Activated naive CD4-positive, alpha-beta T cell (primary cell): ENCODE results near the gene ENTPD2.

ENCODE experiments used
- DNase-seq, 4 experiments: peaks; one replicate each; lab custom pipeline; 2025; lab: John Stamatoyannopoulos, UW

The ENTPD2 gene

DNA sequence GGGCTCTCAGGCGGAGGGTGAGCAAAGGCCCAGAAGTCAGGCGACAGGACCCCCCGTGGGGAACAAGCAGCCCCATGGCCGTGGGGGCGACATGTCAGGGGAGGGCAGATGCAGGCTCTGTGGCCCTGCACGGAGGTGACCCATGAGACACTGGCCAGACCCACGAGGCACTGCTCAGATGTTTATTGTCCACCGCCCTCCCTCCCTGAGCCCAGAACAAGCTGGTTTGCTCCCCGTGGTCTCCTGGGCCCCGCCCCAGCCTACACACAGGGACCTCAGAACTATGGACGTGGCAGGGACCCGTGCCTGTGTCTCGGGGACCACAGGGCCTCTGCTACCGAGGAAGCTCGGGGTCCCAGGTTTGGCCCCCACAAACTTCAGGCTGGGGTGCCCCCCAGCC is 23.9 kb downstream of the ENTPD2 start:
- DNase-seq = no peak

DNA sequence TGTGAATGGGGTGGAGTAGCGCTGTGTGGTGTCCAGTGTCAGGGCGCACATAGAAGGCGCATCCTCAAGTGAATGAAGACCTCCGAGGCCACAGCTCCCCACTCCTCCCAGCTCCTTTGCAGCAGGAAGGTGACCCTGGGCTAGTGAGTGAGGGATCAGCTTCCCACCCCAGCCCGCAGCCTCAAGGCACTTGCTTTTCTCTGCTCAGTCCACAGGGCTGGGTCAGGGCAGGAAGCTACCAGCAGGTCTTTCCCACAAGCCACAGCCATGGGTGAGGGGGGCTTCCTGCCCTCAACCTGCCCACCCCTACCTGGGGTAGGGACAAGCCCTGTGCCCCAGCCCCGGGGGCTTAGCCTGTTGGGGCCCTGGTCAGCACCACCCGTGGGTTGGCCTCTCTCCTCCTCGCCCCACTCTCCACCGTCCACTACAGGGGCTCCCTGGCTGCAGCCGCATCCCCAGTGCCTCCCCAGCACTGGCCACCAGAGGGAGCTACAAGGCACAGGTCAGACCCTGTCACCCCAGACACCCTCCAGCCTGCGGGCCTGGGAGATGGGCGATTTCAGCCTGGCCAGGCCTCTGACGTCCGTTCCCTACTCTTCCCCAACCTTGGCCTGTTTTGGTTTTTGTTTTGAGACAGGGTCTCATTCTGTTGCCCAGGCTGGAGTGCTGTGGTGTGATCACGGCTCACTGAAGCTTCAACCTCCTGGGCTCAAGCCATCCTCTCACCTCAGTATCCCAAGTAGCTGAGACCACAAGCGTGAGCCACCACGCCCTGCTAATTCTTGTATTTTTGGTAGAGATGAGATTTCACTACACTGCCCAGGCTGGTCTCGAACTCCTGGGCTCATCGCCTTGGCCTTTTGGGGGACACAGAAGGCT is 24.6 kb downstream of the ENTPD2 start:
- peak; percentile 42 to 63 (median 51) for DNase-seq

DNA sequence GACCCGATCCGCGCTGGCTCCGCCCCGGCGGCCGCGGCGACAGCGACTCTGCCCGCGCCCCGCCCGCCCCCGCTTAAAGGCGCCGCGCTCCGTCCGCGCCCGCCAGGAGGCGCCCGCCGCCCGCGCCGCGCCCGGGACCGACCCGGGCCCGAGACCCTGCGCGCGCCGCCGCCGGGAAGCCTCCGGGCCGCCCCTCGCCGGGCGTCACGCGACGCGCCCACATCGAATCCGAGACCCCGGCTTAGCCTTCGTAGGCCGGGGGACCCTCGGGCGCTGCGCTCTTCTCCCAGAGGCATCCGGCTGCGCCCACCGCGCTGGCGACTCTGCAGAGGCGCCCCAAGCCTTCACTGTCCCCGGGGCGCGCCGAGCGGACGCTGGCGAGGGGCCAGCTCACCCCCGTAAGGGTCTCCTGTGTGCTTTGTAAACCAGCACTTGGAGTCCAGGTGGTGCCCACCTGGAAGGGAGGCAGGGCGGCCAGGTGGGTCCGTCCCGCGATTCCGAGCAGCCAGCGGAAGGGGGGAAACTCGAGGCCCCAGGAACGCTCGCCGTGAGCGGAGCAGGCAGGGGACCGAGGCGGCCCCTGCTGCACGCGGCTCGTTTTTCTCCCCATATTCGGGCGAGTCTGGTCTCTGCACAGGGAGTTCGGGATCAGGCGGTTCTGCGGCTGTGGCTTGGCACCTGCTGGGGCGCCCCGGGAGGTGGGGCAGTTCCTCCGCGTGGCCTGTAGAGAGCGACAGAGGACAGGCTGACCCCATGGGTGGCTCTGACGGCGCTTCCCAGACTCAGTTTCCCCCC is 25.4 kb downstream of the ENTPD2 start:
- DNase-seq = peak in 2 of 4 experiments; percentile 20 to 65

DNA sequence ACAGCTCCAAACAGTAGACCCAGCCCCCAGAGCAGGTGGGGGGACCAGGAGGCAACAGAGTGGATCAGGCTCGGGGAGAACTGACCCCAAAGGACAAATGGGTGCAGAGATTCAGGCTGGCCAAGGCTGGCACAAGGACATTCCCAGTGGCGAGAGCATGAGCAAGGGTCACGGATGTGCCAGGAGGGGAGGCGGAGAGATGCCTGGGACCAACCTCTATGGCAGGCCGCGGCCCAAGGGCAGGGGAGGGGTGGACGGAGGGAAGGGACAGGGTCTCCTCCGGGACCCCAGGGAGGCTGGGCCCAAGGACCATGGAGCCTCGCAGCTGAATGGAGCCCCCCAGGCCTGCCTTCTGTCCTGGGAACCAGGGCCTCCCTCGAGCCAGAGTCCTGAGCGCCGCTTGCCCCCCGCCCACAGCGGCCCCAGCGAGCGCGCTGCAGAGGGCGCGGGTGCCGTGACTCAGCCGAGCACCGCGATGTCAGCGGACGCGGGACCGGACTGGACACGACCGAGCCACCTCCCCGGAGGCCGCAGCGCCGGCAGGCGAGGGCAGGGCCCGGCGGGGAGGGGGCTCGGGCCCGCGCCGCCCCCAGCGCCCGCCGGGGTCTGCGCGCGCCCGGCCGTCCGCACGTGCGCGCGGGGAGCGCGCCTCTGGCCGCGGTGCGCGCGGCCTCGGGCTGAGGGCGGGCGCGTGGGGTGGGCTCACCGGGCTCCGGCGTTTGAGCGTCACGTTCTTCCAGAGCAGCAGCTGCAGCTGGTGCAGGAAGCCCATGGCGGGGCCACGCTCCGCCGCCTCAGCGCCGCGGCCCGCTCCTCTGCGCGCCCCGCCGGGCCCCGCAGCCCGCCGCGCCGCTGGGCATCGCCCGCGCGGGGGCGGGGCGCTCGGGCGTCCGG is 26.2 kb downstream of the ENTPD2 start, which contains the start of gene ABCA2:
TSS of gene ABCA2 (minus strand) at position 869 of the 894 bp plus-strand sequence. CDS start at position 772, 97 bp downstream.
- no peak for DNase-seq

DNA sequence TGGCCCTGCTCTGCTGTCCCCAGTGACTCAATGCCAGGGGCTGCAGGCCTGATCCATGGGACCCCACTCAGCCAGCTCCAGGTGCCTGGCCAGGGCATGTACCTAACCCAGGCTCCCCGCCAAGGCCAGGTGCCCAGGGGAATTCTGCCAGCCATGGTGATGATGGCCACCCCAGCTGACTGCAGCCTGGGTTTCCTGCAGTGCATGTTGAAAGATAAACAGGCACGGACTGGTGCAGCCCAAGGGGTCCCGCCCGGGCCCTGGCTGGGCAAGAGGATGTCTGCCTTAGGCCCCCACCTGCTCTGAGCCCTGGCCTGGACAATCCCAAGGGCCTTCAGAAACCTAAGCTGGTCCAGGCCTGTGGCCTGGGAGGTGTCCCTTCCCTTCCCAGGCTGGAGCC is 27.0 kb downstream of the ENTPD2 start:
- no peak for DNase-seq

DNA sequence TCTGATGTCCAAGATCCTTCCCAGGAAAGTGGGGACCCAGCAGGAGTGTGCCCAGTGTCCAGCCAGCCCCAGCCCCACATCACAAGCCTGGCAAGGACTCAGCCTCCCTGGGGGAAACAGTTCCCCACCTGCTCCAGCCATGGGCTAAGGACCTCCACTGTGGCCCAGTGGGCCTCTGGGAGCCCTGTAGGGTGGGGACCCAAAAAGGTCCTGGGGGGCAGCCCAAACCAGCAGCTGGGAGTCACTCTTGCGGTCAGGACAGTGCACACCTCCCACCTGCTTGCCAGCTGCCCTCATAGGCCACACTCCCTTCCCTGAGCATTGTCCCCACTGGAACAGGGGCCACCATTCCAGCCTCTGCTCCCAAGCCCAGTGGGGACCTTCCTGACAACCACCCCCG is 27.5 kb downstream of the ENTPD2 start:
- DNase-seq = no peak

GRCh38 chr9:137025517-137025966 is 28.3 kb downstream of the ENTPD2 start:
- no peak for DNase-seq

DNA sequence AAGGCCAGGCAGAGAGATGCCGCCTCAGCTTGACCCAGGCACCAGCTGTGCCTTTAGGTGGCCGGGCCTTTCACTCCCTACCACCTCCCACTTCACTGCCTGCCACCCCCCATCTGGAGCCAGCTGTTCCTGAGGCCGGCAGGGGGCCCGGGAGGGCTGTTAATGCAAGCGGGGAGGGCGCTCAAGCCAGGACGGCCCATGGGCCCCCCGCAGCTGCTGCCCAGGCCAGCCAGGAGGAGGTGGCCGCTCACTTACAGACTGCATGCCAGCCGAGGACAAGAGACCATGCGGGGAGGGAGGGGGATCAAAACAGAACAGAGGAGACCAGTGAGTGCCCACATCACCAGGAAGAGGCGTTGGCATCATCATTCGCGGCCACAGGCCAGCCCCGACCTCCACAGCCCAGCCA is 30.3 kb downstream of the ENTPD2 start:
- no peak for DNase-seq

- no peak for DNase-seq
Observed at GRCh38 chr9:137023157-137023556, 30.7 kb downstream of the ENTPD2 start.

GRCh38 chr9:137022662-137023008 is 31.2 kb downstream of the ENTPD2 start:
- no peak for DNase-seq

GRCh38 chr9:137021979-137022661 is 31.7 kb downstream of the ENTPD2 start:
- DNase-seq = peak in 3 of 4 experiments; percentile 33 to 61 (median 55)

- no peak for DNase-seq
Observed at GRCh38 chr9:137021568-137021978, 32.3 kb downstream of the ENTPD2 start.

DNA sequence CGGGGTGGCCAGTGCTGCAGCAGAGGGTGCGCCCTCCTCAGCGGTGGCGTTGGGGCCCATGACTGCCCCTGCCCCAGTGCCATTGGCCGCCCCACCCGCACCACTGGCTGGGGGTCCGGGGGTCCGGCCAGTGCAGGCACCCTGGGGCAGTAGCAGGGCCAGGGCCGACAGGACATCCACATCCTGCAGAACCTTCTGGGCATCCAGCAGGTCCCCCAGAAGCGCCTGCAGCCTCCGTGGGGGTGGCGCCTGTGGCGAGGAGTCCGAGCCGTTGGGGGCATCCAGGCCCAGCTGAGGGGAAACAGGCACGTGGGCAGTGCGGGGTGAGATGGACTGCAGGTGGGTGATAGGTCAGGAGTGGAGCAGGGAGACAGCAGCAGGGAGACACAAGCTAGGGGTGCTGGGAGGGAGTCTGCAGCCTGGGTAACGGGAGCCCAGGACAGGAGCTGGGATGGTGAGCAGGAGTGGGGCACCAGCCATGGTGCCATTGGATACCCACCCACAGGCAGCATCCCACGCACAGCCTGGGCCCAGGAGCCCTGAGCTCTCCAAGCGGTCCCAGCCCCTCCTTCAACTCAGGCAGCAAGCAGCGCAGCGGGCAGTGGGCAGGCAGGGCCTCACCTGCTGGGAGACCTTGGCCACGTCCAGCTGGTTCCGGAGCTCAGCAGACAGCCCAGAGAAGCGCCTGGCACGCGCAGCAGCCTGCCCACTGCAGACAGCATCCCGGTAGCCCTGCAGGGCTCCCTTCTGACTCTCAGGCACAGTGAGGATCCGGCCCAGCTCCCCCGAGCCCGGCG is 32.9 kb downstream of the ENTPD2 start:
- DNase-seq = no peak

DNA sequence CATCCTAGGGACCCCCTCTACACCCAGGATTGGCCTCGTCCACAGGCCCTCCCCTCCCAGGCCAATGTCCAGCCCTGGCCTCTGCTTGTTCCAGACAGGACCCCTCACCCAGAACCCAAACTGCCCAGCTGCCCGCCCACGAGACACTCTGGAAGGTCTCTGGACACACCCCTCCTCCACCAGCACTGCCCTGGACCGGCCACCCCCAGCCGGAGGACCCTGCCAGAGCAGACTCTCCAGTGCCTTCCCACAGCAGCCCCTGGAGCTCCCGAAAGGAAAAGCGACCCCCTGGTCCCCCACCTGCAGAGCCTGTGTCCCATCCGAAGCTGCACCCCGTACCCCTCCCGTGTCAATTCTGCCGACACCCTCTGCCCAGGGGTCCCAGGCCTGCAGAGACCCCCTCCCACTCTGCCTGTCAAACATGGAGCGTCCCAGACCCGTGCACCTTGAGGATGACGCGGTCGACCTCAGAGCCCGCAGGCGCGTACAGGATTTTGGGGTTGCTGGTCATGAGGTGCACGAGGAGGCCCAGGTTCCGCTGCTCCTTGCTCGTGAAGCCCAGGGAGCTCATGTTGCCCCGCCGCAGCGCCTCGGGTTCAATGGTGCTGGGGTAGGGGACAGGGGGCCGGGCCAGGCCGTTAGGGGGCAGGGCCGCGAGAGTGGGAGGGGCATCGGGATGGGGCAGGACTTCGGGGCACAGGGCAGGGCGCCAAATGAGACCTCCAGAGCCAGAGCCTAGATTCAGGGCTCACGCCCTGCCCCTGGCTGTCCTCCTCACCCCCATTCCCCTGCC is 33.8 kb downstream of the ENTPD2 start:
- DNase-seq = no peak

- DNase-seq = no peak
Observed at GRCh38 chr9:137018761-137019559, 34.9 kb downstream of the ENTPD2 start.

DNA sequence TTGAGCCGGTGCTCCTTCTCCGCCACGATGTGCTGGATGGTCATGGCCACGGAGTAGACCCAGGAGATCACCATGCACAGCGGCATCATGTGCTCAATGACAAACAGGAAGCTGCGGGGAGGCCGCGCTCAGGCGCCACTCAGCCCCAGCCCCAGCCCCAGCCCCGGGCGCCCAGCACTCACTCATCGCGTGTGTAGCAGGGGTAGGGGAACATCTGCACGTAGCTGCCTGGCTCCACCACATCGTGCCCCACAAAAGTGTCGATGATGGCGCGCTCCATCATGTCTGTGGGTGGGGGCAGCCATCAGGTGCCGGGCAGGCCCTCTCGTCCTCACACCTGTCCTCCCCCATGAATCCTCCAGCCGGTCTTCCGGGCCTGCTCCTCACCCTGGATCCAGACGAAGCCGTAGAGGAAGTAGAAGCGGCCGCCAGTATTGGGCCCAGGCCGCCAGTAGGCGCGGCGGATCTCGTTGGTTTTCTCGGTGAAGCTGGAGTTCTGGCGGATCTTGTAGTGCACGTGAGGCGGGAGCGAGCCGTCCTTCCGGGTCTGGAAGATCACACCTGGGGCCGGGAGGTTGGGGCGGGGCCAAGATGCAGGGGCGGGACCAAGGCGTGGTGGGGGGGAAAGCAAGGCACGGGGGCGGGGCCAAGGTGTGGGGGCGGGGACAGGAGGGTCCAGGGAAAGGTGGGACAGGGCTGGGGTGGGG is 35.9 kb downstream of the ENTPD2 start:
- DNase-seq = no peak

DNA sequence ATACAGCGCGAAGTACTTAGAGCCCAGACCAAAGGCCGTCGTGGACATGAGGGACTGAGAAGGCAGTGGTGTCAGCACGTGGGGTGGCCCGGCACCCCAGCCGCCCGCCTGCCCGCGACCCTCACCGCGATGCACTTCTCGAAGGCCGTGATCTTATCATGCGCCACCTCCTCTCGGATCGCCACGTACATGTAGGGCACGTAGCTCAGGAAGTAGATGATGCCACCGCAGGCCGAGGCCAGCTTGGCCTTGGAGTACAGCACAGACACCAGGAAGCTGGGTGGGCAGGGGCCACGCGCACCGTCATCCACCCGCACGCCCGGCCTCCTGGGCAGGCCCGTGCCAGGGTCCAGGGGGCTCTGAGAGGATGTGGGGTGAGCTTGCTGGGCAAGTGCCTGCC is 36.8 kb downstream of the ENTPD2 start:
- DNase-seq = no peak

DNA sequence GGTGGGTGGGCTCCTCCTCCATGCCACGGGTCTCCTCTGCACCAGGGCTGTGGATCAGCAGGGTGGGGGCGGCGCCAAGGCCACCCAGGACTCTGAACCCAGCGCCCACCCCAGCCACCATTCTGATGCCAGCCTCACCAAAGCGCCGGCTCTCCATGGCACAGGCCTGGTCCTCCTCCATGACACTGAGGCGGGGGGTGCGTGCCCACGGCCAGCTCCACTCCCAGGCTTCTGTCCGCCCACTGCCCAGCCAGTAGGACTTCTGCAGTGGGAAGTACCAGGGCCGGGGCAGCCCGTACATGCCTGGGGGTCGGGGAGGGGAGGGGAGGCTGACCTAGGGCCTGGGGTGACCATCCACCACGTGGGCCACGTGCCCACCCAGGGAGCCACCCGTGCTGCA is 37.4 kb downstream of the ENTPD2 start:
- DNase-seq = no peak
